Endothelial cell of umbilical vein (primary cell): ENCODE measurements around the gene PCDHGB7. TPM values are rescaled to one million over a fixed set of nuclear protein-coding genes. Genes with fewer than 3 reads are reported as not detected.

ENCODE experiments used
- BruUV-seq: library from RNA; stranded (reverse); fragments of 400-500 nt; replicated peaks from 2 replicates; lab custom pipeline; 2021; lab: Mats Ljungman, UMichigan
- CTCF ChIA-PET: fragments of 300-600, 350-600 bp; sonication (Branson Sonifier 250); formaldehyde crosslinking; loops from one replicate; lab custom pipeline; 2021; ENCODE audit warnings: antibody characterized with exemption, inconsistent platforms; lab: Charles Lee
- POLR2A ChIA-PET: fragments of 300-600, 350-600 bp; sonication (Branson Sonifier 250); formaldehyde crosslinking; loops from one replicate; lab custom pipeline; 2021; ENCODE audit warnings: antibody characterized with exemption, inconsistent platforms; lab: Charles Lee
- DNase-seq: peaks from one replicate; pipeline ENCODE4 v3.0.0-alpha.2; 2011; ENCODE audit warnings: low read depth, low spot score
- FAIRE-seq: peaks from 2 replicates; lab custom pipeline; 2011; peaks lifted over from hg19 to GRCh38; lab: Jason Lieb, UNC
- H2AFZ ChIP-seq: 2 replicates; pipeline ENCODE4 v1.6.0; 2012; ENCODE audit warnings: low read depth, low read length, control low read depth, inconsistent platforms
- H3K27ac ChIP-seq: 2 replicates; pipeline ENCODE4 v1.5.1; 2011; ENCODE audit warnings: low read depth, mild to moderate bottlenecking, control low read depth, low read length, moderate library complexity; ENCODE audit not compliant: insufficient read depth
- H3K27me3 ChIP-seq, 2 experiments: 2 replicates each; pipeline versions ENCODE4 v1.6.0 to v1.6.1; 2011; ENCODE audit warnings: low read length in 2 of 2, mixed read lengths in 1 of 2; ENCODE audit not compliant: control insufficient read depth in 2 of 2, insufficient read depth in 2 of 2
- H3K36me3 ChIP-seq, 2 experiments: 2 replicates in 1 of 2; 3 replicates in 1 of 2; pipeline ENCODE4 v1.5.1; 2011; ENCODE audit warnings: low read length in 2 of 2, mild to moderate bottlenecking in 1 of 2, moderate library complexity in 1 of 2; ENCODE audit not compliant: control insufficient read depth in 2 of 2, insufficient read depth in 2 of 2; ENCODE audit errors: extremely low read depth in 1 of 2
- H3K4me1 ChIP-seq: 3 replicates; pipeline ENCODE4 v1.5.1; 2011; ENCODE audit warnings: mild to moderate bottlenecking, low read length; ENCODE audit not compliant: control insufficient read depth, insufficient read depth; ENCODE audit errors: extremely low read depth
- H3K4me2 ChIP-seq: 2 replicates; pipeline ENCODE4 v1.6.1; 2011; ENCODE audit warnings: low read length, control low read depth, mixed read lengths; ENCODE audit not compliant: insufficient read depth
- H3K4me3 ChIP-seq, 3 experiments: fragments of 200-600 bp in 1 of 3; sonication (generic), shearing (Covaris generic) in 1 of 3; replicated peaks in 1 of 3; 2 replicates each; pipeline ENCODE4 v1.5.1; 2011 to 2016; ENCODE audit warnings: control low read depth in 3 of 3, low read length in 3 of 3, mild to moderate bottlenecking in 2 of 3, inconsistent platforms in 1 of 3, low read depth in 1 of 3, moderate library complexity in 1 of 3; ENCODE audit not compliant: insufficient read depth in 1 of 3
- H3K79me2 ChIP-seq: 2 replicates; pipeline ENCODE4 v1.6.0; 2012; ENCODE audit warnings: low read length, inconsistent platforms; ENCODE audit not compliant: control insufficient read depth, insufficient read depth
- H3K9ac ChIP-seq: replicated peaks from 2 replicates; pipeline ENCODE3; 2011; ENCODE audit warnings: low read length, control low read depth; ENCODE audit not compliant: insufficient read depth; ENCODE audit errors: extremely low read depth
- H3K9me1 ChIP-seq: replicated peaks from 3 replicates; pipeline ENCODE4 v1.6.0; 2011; ENCODE audit warnings: mild to moderate bottlenecking, low read length; ENCODE audit not compliant: control insufficient read depth, insufficient read depth; ENCODE audit errors: extremely low read depth
- H3K9me3 ChIP-seq: replicated peaks from 2 replicates; pipeline ENCODE4 v1.5.1; 2012; ENCODE audit warnings: low read length, inconsistent platforms; ENCODE audit not compliant: control insufficient read depth, insufficient read depth
- H4K20me1 ChIP-seq: replicated peaks from 2 replicates; pipeline ENCODE3; 2011; ENCODE audit warnings: mild to moderate bottlenecking, low read length; ENCODE audit not compliant: control insufficient read depth, insufficient read depth; ENCODE audit errors: extremely low read depth
- FOS ChIP-seq: IDR thresholded peaks from 2 replicates; pipeline ENCODE4 v1.6.1; 2011; ENCODE audit warnings: mild to moderate bottlenecking, low read length, moderate library complexity, borderline replicate concordance; ENCODE audit not compliant: insufficient read depth
- dilution Hi-C: fragments of 300-500 bp; cut with MboI; formaldehyde crosslinking; loops from one replicate; pipeline ENCODE4 v1.15.0; 2019; ENCODE audit warnings: low sequenced_read_pairs; ENCODE audit not compliant: extremely low pct_ligation_motif_present
- intact Hi-C: fragments of 100-400 bp; cut with micrococcal nuclease; formaldehyde crosslinking; loops from one replicate; pipeline ENCODE4 v1.10.0; 2022
- polyA plus RNA-seq, 4 experiments: library from polyadenylated mRNA; depleted of rRNA in 3 of 4; stranded (reverse) in 3 of 4; unstranded in 1 of 4; fragments of >200 nt; gene quantifications; 2 replicates each; pipeline versions ENCODE4 v1.2.1 to v1.2.3, GENCODE V29; 2011 to 2012; ENCODE audit warnings: missing spikeins in 1 of 4
- total RNA-seq: library from RNA; stranded (reverse); gene quantifications from 2 replicates; pipeline ENCODE4 v1.2.3, GENCODE V29; 2021
- TF ChIP-seq, protein P1 (sequence below), 2 donors: IDR thresholded peaks; 1 replicate in 1 of 2; 2 replicates in 1 of 2; pipeline ENCODE4 v1.5.1; 2011; ENCODE audit warnings: low read length in 2 of 2, mild to moderate bottlenecking in 2 of 2, moderate library complexity in 2 of 2, control low read depth in 1 of 2, inconsistent platforms in 1 of 2, low read depth in 1 of 2; ENCODE audit not compliant: insufficient read depth in 1 of 2; ENCODE audit errors: extremely low read depth in 1 of 2
- TF ChIP-seq, protein P2 (sequence below): IDR thresholded peaks from 2 replicates; pipeline ENCODE4 v1.6.1; 2011; ENCODE audit not compliant: insufficient read depth, insufficient read length

PCDHGB7 gene
- total and polyA plus RNA-seq, 2 donors (not counting 3 experiments of a cell fraction or from before 2014, with no cell fraction given), result 6.5 to 13.0 TPM

DNA sequence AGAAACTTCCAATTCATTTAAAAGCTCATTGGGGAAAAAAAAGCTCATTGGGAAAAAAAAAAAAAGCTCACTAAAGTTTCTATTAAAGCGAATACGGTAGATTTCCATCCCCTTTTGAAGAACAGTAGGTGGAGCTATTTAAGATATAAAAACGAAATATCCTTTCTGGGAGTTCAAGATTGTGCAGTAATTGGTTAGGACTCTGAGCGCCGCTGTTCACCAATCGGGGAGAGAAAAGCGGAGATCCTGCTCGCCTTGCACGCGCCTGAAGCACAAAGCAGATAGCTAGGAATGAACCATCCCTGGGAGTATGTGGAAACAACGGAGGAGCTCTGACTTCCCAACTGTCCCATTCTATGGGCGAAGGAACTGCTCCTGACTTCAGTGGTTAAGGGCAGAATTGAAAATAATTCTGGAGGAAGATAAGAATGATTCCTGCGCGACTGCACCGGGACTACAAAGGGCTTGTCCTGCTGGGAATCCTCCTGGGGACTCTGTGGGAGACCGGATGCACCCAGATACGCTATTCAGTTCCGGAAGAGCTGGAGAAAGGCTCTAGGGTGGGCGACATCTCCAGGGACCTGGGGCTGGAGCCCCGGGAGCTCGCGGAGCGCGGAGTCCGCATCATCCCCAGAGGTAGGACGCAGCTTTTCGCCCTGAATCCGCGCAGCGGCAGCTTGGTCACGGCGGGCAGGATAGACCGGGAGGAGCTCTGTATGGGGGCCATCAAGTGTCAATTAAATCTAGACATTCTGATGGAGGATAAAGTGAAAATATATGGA lies 13.0 kb downstream of the PCDHGB7 start, which contains the start of gene PCDHGA12:
TSS of gene PCDHGA12 (plus strand) at position 176 of the 782 bp plus-strand sequence. CDS start at position 429, 253 bp downstream.
- BruUV-seq, result TSS peak; percentile 48
- H3K9ac ChIP-seq, result peak within 1 kb of the TSS; percentile 34
- TF ChIP-seq, protein P1, sequence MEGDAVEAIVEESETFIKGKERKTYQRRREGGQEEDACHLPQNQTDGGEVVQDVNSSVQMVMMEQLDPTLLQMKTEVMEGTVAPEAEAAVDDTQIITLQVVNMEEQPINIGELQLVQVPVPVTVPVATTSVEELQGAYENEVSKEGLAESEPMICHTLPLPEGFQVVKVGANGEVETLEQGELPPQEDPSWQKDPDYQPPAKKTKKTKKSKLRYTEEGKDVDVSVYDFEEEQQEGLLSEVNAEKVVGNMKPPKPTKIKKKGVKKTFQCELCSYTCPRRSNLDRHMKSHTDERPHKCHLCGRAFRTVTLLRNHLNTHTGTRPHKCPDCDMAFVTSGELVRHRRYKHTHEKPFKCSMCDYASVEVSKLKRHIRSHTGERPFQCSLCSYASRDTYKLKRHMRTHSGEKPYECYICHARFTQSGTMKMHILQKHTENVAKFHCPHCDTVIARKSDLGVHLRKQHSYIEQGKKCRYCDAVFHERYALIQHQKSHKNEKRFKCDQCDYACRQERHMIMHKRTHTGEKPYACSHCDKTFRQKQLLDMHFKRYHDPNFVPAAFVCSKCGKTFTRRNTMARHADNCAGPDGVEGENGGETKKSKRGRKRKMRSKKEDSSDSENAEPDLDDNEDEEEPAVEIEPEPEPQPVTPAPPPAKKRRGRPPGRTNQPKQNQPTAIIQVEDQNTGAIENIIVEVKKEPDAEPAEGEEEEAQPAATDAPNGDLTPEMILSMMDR (IDR thresholded peaks at IDR 0.05; ENCODE audit: extremely low read depth in 1 of 2, insufficient read depth in 1 of 2, low read depth in 1 of 2, low read length in 2 of 2), result peak; percentile 45 to 69
- TF ChIP-seq FOS, result no peak
- TF ChIP-seq, protein P2, sequence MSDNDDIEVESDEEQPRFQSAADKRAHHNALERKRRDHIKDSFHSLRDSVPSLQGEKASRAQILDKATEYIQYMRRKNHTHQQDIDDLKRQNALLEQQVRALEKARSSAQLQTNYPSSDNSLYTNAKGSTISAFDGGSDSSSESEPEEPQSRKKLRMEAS, result peak; percentile 34
- H3K36me3 ChIP-seq, result no peaks in the 10 kb centered on the region
- H3K9me3 ChIP-seq, result no peaks in the 10 kb centered on the region
- peak within 1 kb of the TSS; percentile 10 for H3K27ac ChIP-seq
- ChIA-PET CTCF (interaction anchor here (0.6 to 6.8 kb wide), 66 partner anchors 9 to 613 kb away, joined by 3 to 308 read pairs (median 6); partner anchors contain the start of genes DIAPH1, PCDHB10, PCDHB14 and PCDHB15), POLR2A (interaction anchor here (0.7 to 1.9 kb wide), 7 partner anchors 9 to 1200 kb away, joined by 3 to 10 read pairs (median 5); partner anchors contain the start of genes PCDHGA10 and PCDHGA11)
- H3K4me3 ChIP-seq, result peak within 1 kb of the TSS; percentile 30 to 67 (median 40)
- no peaks in the 10 kb centered on the region for H4K20me1 ChIP-seq
- no peaks in the 10 kb centered on the region for H3K9me1 ChIP-seq
- peaks cover 17% of the 10 kb centered on the region for H3K4me1 ChIP-seq
- H3K27me3 ChIP-seq, result peaks cover 25 to 48% of the 10 kb centered on the region in 2 experiments
- H2AFZ ChIP-seq, result peak within 1 kb of the TSS; percentile 86
- H3K4me2 ChIP-seq, result peak within 1 kb of the TSS; percentile 93
- DNase-seq (peak; percentile 87), FAIRE-seq (peak; percentile 91)
- dilution Hi-C loops (no loop called here), intact Hi-C loops (loop anchor here (1.0 kb wide), 5 partner anchors 9 to 128 kb away; partner anchors contain the start of genes PCDHGA11 and PCDHGC3)
- H3K79me2 ChIP-seq, result no peaks in the 10 kb centered on the region
